Measurements from ENCODE around the gene ZEB1.
"Not testable (repeated sequence)": the region's sequence is repeated elsewhere in the genome, so short reads cannot be mapped to it uniquely, and the experiment has no call there.

ZEB1 gene

DNA sequence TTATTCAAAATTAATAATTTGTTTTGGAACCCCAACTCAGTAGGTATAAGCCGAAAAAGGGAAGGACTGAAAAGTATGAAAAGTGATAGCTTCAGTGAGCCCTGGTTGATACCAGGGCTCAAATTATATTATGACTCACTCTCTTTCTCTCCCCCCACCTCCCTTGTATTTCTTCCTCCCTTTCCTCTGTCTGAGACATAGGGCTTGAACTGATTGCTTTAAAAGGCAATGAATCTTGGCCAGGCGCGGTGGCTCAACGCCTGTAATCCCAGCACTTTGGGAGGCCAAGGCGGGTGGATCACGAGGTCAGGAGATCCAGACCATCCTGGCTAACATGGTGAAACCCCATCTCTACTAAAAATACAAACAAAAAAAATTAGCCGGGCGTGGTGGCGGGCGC, 108.3 kb downstream of the ZEB1 start:
- not testable (repeated sequence) for DNase-seq

DNA sequence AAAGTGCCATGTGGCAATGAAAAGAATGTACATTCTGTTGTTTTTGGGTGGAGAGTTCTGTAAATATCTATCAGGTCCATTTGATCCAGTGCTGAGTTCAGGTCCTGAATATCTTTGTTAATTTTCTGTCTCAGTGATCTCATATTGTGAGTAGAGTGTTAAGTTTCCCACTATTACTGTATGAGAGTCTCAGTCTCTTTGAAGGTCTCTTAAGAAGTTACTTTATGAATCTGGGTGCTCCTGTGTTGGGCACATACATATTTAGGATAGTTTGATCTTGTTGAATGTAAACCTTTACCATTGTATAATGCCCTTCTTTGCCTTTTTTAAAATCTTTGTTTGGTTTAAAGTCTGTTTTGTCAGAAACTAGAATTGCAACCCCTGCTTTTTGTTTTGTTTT, 109.5 kb downstream of the ZEB1 start:
- not testable (repeated sequence) for DNase-seq

DNA sequence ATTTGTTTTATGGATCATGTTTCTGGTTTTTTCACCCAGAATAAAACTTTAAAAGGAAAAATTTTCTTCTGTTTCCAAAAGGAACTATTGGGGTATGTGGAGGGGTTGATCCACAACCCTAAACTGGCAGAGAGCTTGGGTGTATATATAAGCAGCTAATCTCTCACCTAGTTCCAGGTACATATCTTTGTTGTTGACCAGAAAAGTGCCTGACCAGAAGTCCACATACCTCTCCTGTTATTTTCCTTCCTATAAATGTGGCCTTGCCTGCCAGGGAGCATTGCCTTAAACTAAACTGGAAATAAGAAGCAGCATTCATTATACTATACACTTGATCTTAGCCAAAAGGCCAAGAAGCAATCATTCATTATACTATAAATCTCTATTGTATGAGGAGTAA, 112.0 kb downstream of the ZEB1 start:
- no peak for DNase-seq

DNA sequence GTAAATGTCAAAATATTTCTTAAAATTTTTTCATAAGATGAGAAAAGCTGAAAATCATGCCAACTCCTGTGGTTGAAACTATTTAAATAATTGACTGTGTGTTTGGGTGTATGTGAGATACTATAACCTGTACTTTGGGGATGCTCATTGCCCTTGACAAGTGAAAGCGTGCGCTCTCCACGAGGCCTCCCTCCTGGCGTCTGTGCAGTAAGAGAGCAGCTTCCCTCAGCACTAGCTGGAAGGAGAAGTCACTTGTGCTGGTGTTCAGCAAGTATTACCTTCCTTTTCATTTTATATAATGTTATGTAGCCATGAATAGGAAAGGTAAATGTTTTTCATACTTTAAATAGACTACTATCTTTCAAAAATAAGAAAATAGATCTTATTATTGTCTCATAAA, 118.9 kb downstream of the ZEB1 start:
- no peak for DNase-seq

DNA sequence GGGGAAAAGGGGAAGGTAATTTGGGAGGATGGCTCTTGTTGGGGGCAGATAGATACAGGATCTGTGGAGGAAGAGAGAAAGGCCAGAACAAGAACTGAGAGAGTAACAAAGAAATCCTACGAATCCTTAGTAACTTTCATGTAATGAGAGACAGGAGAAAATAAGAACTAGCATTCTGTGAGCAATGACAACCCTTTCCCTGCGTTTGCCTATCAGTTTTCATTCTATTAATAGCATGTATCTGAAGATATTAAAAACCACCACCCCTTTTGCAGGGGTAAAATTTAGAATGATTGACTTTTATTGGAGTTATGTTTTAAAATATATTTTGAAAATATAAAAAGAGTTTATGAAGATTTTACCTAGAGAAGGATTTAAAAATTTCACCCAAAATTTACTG, 132.8 kb downstream of the ZEB1 start:
- no peak for DNase-seq

DNA sequence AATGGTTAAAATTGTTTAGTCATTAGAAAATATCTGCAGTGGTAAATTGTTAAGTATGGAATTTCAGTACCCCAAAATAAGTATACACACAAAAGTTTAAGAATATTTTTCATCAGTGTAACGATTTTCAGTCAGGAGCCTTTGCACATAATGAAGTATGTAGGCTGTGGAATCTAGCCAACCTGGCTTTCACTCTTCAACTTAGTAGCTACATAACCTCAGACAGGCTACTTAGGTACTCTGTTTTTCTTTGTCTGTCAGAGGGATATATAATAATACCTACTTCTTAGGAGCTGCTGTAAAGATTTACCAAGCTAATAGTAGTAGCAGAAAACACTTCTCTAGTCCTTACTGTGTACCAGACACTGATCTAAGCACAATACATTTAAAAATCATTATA, 137.5 kb downstream of the ZEB1 start:
- no peak for DNase-seq

DNA sequence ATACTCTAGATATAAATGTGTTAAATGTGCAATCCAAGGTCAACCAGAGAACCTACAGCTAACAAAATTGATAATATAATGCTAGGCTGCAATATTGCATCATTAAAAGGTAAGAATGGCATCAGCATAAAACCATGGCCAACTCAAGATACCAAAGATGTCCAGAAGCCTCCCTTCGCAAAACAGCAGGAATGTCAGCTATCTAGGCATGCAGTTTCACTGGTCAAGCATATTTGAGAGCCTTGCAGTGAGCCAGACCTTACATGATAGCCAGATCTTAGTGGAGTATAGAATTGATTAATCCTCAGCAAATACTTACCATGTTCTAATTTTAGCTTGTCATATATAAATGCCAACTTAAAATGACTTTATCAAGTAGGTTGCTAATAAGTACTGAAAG, 138.8 kb downstream of the ZEB1 start:
- no peak for DNase-seq

DNA sequence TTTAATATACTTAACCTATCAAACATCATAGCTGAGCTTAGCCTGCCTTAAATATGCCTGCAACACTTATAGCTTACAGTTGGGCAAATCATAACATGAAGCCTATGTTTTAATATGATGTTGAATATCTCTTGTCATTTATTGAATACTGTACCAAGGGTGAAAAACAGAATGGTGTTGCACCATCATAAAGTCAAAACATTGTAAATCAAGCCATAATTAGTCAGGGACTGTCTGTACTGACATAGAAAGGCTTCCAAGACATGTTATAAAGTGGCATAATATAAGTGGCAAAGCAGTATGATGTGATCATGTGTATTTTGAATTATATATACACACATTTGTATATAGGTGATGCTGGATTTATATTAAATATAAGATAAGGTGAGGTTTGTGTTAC, 140.0 kb downstream of the ZEB1 start:
- no peak for DNase-seq

DNA sequence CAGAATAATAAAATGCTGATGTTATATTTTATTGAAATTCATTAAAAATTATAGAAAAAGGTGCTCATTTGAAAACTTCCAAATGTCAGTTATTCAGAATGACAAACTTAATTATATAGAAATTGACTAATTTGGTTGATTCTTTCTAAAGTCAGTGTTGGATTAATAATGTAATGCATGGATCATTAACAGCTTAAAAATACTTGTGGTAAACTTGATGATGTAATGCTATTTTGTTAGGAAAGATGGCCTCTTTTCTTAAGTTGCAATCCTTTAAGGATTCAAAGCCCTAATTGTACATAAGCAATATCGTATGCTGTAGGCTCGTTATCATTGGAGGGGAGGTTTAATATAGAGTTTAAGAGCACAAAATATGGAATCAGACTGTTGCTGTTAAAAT, 141.2 kb downstream of the ZEB1 start:
- DNase-seq, result no peak

DNA sequence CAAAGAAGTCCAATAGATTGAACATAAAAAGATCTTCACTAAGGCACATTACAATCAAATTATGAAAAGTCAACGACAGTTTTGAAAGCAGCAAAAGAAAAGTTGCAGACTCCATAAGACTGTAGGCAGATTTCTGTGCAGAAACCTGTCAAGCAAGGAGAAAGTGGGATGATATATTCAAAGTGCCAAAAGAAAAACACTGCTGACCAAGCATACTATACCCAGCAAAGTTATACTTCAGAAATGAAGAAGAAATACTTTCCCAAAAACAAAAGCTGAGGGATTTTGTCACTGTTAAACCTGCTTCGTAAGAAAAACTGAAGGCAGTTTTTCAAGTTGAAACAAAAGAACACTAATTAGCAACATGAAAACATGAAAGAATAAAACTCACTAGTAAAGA, 145.5 kb downstream of the ZEB1 start:
- no peak for DNase-seq

DNA sequence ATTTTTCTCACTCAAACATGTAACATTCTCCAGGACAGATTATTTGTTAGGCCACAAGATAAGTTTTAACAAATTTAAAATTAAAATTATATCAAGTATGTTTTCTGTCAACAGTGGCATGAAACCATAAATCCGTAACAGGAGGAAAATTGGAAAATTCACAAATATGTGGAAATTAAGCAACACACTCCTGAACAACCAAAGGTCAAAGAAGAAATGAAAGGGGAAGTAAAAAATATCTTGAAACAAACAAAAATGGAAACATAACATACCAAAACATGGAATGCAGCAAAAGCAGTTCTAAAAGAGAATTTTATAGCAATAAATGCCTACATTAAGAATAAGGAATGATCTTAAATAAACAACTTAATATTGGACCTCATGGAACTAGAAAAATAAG, 147.3 kb downstream of the ZEB1 start:
- no peak for DNase-seq

DNA sequence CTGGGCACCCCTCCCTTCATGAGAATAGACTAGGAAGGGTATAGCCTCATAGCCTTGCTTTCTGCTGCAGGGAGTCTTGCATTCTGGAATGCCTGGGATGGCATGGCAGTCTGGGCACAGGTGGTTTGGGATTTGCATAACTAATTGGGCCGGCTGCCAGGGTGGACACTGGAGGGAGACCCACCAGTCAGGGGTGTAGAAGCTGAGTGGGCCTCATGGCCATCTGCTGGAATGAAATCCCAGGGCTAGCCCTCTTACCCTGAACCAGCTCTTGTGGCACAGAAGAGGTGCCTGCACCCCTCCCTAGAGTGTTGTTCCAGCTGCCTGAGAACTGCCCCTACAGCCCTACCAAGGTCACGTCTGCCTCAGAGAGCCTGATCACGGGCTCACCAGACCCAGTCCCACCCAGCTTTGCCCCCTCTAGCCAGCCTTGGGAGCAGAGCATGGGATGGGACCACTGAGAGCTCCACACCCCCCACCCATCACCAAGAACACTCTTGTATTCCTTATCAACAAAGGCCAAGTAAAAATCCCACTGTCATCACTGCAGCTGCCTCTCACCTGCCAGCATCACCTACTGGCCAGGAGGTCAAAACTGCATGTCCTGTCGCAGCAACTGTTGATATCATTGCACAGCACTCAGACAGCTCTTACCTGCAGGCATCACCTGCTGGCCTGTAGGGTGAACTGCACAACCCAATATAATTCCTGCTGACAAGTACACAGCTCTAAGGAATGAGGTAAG, 148.9 kb downstream of the ZEB1 start:
- DNase-seq, result no peak

DNA sequence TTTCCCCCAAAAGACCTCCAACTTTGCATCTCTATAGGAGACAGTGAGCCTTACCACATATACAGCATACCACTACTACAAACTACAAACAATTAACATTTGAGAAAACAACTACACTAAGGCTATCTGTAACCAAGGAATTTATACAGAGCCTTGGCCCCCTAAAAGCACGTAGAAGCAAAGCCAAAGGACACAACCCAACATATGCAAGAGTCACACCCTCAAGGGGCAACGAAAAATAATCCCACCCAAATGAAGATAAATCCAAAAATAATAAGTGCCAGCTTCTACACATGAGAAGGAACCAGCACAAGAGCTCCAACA, 149.5 kb downstream of the ZEB1 start:
- DNase-seq, result no peak

DNA sequence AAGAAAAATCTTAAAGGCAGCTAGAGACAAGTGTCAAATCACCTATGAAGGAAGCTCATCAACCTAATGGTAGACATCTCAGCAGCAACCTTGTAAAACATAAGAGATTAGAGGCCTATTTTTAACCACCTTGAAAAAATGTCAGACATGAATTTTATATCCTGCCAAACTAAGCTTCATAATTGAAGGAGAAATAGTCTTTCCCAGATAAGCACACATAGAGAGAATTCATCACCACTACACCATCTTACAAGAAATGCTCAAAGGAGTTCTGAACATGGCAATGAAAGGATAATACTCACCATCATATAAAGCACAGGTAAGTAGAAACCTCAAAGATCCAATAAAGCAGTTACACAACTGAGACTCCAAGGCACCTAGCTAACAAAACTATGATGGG, 156.5 kb downstream of the ZEB1 start:
- DNase-seq, result no peak

DNA sequence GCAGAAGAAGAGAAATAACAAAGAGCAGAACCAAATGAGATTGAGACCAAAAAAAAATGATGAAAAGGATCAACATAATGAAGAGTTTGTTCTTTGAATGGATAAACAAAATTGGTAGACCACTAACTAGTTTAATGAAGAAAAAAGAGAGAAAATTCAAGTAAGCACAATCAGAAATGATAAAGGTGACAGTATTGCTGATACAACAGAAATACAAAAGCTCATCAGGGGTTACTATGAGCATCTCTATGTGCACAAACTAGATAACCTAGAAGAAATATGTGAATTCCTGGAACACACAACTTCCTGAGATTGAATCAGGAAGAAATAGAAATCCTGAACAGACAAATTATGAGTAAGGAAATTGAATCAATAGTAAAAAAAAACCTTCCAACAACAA, 157.1 kb downstream of the ZEB1 start:
- no peak for DNase-seq

DNA sequence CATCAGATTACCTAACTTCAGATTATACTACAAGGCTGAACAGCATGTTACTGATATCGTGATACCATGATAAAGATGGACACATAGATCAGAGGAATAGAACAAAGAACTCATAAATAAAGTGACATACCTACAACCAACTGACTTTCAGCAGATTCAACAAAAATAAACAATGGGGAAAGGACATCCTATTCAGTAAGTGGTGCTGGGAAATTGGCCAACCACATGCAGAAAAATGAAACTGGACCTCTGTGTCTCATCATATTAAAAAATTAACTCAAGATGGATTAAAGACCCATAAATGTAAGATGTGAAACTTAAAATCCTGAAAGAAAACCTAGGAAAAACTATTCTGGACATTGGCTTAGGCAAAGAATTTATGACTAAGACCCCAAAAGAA, 158.6 kb downstream of the ZEB1 start:
- DNase-seq, result no peak

DNA sequence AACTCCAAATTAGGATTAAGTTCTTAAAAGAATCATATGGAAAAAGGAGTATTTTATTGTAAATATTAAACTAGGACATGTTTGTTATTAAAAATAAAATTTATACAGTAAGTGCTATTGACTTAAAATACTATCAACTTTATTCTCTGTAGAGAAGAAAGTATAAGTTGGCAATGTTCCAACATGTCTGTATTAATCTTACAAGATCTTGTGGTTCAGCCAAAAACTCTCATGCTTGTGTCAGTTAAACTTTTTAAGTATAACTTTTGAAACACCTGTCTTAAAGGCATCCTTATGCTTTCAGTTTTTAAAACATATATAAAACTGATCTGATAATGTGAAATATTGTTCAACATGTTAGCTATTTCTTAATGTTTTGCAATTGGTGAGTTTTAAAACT, 160.7 kb downstream of the ZEB1 start:
- no peak for DNase-seq

DNA sequence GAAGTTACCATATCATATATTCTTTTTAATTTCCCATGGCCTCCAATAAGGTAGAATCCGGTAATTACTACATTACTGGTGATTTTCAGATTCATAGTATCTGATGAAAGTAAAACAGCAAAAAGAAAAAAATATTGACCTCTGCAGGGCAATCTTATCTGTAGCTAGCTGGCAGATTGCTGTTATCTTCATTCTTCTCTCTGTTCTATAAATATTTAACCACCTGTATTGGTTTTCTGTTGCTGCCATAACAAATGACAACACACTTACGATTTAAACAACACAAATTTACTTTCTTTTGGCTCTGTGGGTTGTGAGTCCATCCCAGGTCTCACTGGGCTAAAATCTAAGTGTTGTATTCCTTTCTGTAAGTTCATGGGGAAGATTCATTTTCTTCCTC, 164.5 kb downstream of the ZEB1 start:
- no peak for DNase-seq

DNA sequence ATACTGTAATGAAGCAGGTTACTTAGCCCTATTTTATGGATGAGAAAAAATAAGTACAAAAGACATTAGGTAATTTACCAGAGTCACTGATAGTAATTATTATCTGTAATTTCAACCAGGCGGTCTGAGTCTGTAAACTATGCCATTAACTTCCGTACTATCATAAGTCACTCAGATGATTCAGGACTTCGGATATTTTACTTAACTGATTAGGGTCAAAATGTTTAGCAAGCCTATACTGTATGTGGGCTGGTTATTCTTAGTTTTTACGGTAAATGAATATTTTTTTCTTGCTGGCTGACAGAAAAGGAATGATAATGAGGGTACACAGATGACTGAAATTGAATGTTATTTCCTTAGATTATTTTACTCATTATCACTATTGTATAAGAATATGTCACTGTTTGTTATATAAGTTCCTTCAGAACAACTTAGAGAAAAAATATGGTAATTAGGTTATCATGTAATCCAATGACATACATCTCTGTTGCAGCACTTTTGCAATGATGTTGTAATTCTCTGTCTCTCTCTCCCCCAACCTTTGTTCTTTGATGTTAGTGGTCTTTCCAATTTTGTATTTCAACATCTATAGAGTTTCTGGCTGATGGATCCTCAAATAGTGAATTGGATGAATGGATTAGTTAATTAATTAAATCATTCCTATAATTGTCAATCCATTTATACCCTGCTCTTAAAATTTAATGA, 165.6 kb downstream of the ZEB1 start:
- DNase-seq, result no peak

DNA sequence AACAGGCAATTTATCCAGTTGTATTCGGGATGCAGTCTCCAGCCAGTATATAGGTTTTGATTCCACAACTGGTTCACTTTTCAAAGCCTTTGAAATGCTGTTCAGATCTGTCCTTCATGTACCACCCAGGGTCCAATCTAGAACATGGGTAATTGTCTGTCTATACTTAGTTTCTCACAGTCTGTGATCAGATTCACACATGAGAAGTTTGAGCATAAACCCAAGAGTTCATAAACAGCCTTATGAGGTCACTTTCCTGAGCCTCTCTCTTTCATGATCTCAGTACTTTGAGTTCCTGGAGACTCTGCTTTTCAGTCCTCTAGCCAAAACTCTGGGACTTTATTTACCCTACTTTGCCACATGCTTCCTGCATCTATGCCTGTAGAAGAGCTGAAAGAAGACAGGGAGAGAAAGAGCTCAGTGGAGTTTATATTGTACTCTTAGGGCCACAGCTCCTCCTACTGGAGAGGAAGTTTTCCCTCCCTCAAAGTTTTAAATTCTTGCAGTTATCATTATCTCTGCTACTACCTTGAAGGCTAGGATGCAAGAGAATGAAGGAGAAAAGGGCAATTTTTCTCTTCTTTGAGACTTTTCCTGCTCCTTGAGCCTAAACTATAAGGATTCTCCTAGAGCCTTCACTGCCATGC, 172.0 kb downstream of the ZEB1 start:
- DNase-seq, result no peak

DNA sequence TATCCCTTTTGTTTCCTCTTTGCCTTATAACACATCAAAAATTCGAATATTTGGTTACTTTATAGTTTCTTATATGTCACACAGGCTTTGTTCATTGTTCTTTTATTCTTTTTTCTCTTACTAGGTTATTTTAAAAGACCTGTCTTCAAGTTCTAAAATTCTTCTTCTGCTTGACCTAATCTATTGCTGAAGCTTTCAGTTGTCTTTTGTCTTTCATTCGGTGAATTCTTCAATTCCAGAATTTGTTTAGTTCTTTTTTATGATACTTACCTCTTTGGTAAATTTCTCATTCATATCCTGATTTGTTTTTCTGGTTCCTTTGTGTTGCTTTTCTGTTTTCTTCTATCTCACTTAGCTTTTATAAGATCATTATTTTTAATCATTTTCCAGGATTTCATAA, 188.4 kb downstream of the ZEB1 start:
- no peak for DNase-seq

DNA sequence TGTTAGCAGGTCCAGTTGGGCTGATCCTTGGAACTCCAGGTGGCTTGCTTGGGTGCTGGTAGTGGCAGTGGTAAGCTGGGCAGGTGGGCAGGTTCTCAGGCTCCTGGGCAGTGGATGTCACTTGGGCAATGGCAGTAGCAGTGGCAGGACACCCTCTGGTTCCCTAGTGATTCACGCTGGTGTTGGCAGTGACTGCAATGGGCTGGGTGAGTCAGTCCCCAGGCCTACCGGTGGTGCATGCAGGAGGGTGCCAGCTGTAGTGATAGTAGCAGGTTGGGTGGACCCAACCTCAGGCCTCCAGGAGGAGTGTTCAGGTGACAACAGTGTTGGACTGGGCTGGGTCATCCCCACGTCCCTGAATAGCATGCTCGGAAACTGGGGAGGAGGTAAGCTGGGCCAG, 189.2 kb downstream of the ZEB1 start:
- DNase-seq, result no peak

DNA sequence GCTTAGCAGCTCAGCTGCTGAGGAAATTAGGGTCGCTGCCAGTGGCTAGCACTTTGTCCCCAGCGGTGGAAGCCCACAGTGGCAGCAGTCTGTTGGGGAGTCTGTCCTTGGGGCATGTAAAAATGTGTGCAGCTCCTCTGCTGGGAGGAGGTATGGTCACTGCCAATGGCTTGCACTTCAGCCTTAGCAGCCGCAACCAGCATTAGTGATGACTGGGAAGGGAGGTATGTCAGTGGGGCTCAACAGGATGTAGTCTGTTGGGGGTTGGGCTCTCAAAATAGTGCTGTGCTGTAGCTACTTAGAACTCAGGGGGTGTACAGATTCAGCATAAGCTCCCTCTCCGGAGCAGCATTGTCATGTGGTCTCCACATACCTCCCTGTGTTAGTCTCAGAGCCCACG, 189.9 kb downstream of the ZEB1 start:
- no peak for DNase-seq

DNA sequence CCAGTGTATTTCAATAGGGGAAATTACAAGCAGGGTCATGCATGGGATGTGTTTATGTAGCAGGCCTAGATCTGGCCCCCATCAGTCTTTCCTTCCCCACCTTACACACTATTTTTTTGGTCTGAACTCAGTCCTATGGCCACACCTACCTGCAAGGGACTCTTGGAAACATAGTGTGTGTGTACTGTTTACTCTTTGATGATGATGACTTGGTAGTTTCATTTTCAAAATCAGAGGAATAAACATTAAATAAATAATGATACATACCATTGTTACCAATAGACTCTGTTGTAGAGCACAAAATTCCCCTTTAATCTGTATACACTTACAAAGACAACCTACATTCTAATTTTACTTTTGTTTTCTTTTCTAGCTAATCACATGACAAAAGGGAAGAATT, 191.0 kb downstream of the ZEB1 start:
- no peak for DNase-seq

DNA sequence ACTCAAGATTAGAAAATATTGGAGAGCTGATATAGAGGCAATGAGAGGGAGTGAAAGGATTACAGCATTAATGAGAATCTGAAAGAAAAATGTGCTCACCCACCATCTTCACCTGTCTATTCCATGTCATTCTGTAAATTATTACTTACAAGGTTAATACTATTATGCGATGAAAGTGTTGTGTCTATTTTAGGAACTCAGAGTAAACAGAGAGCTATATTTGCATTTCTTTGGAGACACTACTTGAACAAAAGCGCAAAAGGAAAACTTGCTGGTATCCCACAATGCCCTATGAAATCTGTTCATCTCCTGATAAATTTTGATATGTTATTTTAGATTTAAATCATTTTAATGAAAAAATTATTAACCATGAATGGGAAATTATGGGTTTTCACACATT, 196.1 kb downstream of the ZEB1 start:
- no peak for DNase-seq

All from activated CD8-positive, alpha-beta memory T cell treated with anti-CD3 and anti-CD28 coated beads, Interleukin-2, amount 50 U/mL, for 4 hours (primary cell).